BLaER1 (cell line): ENCODE measurements around the gene MTIF3.

Source experiments
- H3K27ac ChIP-seq: shearing (Covaris generic); formaldehyde crosslinking; 2 replicates; pipeline ENCODE4 v1.8.1; 2022
- H3K27me3 ChIP-seq: shearing (Covaris generic); formaldehyde crosslinking; 2 replicates; pipeline ENCODE4 v1.8.1; 2022
- H3K36me3 ChIP-seq: shearing (Covaris generic); formaldehyde crosslinking; 2 replicates; pipeline ENCODE4 v1.8.1; 2022
- H3K4me1 ChIP-seq: shearing (Covaris generic); formaldehyde crosslinking; 2 replicates; pipeline ENCODE4 v1.8.1; 2022
- H3K4me2 ChIP-seq: shearing (Covaris generic); formaldehyde crosslinking; 2 replicates; pipeline ENCODE4 v1.8.1; 2022
- H3K4me3 ChIP-seq: shearing (Covaris generic); formaldehyde crosslinking; 2 replicates; pipeline ENCODE4 v1.8.1; 2022
- H3K9ac ChIP-seq: shearing (Covaris generic); formaldehyde crosslinking; 2 replicates; pipeline ENCODE4 v1.8.1; 2022
- H3K9me3 ChIP-seq: shearing (Covaris generic); formaldehyde crosslinking; 2 replicates; pipeline ENCODE4 v1.8.1; 2022
- H4K20me1 ChIP-seq: shearing (Covaris generic); formaldehyde crosslinking; 2 replicates; pipeline ENCODE4 v1.8.1; 2022
- Cebpa-rat ChIP-seq: shearing (Covaris generic); IDR thresholded peaks from 2 replicates; pipeline ENCODE4 v1.8.1; 2022

The MTIF3 gene

GRCh38 chr13:27388241-27388640 is 62.1 kb downstream of the MTIF3 start:
- H3K9ac ChIP-seq: no peak overlapping the region
- H3K27ac ChIP-seq: no peak overlapping the region
- H3K36me3 ChIP-seq: no peaks in the 10 kb centered on the region
- H3K4me3 ChIP-seq: no peak overlapping the region
- H3K4me1 ChIP-seq: no peaks in the 10 kb centered on the region
- H3K27me3 ChIP-seq: no peaks in the 10 kb centered on the region
- no peaks in the 10 kb centered on the region for H3K9me3 ChIP-seq
- no peaks in the 10 kb centered on the region for H4K20me1 ChIP-seq
- no peak overlapping the region for H3K4me2 ChIP-seq
- no peak for TF ChIP-seq Cebpa-rat
